Stimulated activated effector memory CD8-positive, alpha-beta T cell treated with anti-CD3 and anti-CD28 coated beads, Interleukin-12 subunit alpha, Interleukin-12 subunit beta, amount 100 ng/mL, for 72 hours (primary cell): Measurements from ENCODE around the gene SGMS2.

ENCODE experiments used
- ATAC-seq: fragments of 150-1000 bp; cut with Tn5 transposase; 2 replicates; pipeline ENCODE4 v1.10.0; 2021
- DNase-seq, 2 donors: peaks; one replicate each; pipeline ENCODE4 v3.0.0; 2021 to 2022; ENCODE audit warnings: low spot score in 2 of 2
- H3K27ac Mint-ChIP-seq: one replicate; pipeline ENCODE4 v1.8.0; 2022; ENCODE audit warnings: mild to moderate bottlenecking, mixed read lengths
- H3K36me3 Mint-ChIP-seq: one replicate; pipeline ENCODE4 v1.8.0; 2022; ENCODE audit warnings: mild to moderate bottlenecking, mixed read lengths
- H3K4me1 Mint-ChIP-seq: one replicate; pipeline ENCODE4 v1.8.0; 2022; ENCODE audit warnings: mixed read lengths
- H3K4me3 Mint-ChIP-seq: one replicate; pipeline ENCODE4 v1.8.0; 2022; ENCODE audit warnings: mild to moderate bottlenecking, mixed read lengths
- H3K9me3 Mint-ChIP-seq: one replicate; pipeline ENCODE4 v1.8.0; 2022; ENCODE audit warnings: mixed read lengths

Gene SGMS2

GRCh38 chr4:107815158-107815557, 9.6 kb upstream of the SGMS2 start:
- H3K9me3 Mint-ChIP-seq = no peaks in the 10 kb centered on the region
- H3K27ac Mint-ChIP-seq = no peak overlapping the region
- DNase-seq (no peak), ATAC-seq (no peak)
- no peak overlapping the region for H3K4me3 Mint-ChIP-seq
- H3K4me1 Mint-ChIP-seq = no peaks in the 10 kb centered on the region
- H3K36me3 Mint-ChIP-seq = no peaks in the 10 kb centered on the region

- Mint-ChIP-seq H3K36me3 (no peaks in the 10 kb centered on the region), H3K4me3 (no peak overlapping the region), H3K9me3 (no peaks in the 10 kb centered on the region), H3K27ac (no peak overlapping the region), H3K4me1 (no peaks in the 10 kb centered on the region)
- ATAC-seq = peak; percentile 35
- no peak for DNase-seq
Observed at GRCh38 chr4:107818301-107818910, 6.3 kb upstream of the SGMS2 start.

- H3K27ac Mint-ChIP-seq = no peak overlapping the region
- H3K36me3 Mint-ChIP-seq = no peaks in the 10 kb centered on the region
- H3K4me3 Mint-ChIP-seq = peak overlapping the region; percentile 72
- no peaks in the 10 kb centered on the region for H3K9me3 Mint-ChIP-seq
- no peak for DNase-seq
- no peak for ATAC-seq
- peaks cover 13% of the 10 kb centered on the region for H3K4me1 Mint-ChIP-seq
Observed at GRCh38 chr4:107823870-107824349, 822 bp upstream of the SGMS2 start.

- peaks cover 13% of the 10 kb centered on the region for H3K4me1 Mint-ChIP-seq
- ATAC-seq (peak; percentile 29), DNase-seq (peak; percentile 5 to 50)
- H3K36me3 Mint-ChIP-seq = no peaks in the 10 kb centered on the region
- peak overlapping the region; percentile 72 for H3K4me3 Mint-ChIP-seq
- no peak overlapping the region for H3K27ac Mint-ChIP-seq
- H3K9me3 Mint-ChIP-seq = no peaks in the 10 kb centered on the region
Observed at GRCh38 chr4:107825072-107825824, 516 bp downstream of the SGMS2 start.

- Mint-ChIP-seq H3K4me1 (peaks cover 13% of the 10 kb centered on the region), H3K4me3 (no peak overlapping the region), H3K27ac (no peak overlapping the region), H3K9me3 (no peaks in the 10 kb centered on the region), H3K36me3 (no peaks in the 10 kb centered on the region)
- DNase-seq = no peak
- no peak for ATAC-seq
Observed at GRCh38 chr4:107826421-107826980, 1.8 kb downstream of the SGMS2 start.

DNA sequence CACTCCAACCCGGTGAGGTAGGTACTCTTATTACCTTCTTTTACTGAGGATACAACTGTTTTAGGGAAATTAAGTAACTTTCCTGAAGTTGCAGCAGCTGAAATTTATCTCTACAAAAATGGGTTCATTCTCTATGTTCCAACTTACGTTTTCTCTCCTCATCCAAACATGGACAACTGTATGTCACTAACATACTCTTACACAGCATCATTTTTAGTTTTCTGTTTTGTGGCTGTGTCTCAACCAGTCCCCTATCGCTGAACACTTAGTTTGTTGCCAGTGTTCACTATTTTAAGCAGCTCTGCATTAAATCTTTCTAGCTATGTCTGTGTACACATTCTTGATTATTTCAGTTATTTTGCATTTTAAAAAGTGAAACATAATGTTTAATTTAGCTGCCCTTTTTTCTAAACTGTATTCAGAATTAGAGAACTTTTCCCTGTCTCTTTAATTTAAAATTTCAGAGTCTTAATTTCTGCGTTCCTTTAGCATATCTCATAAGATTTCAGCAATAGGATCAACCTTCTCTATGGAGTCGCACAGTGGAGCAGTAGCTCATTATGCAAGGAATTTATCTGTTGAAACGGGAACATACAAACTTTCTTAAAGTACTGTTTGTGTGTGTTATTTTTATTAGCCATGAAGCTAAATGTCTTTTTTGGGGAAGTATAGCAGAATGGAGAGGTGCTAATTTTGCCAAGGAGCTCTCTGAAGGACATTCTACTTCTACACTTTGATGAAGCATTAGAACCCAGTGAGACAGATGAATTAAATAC, 3.8 kb downstream of the SGMS2 start:
- Mint-ChIP-seq H3K36me3 (no peaks in the 10 kb centered on the region), H3K9me3 (no peaks in the 10 kb centered on the region), H3K4me1 (peaks cover 13% of the 10 kb centered on the region), H3K27ac (no peak overlapping the region), H3K4me3 (no peak overlapping the region)
- ATAC-seq (no peak), DNase-seq (no peak)

DNA sequence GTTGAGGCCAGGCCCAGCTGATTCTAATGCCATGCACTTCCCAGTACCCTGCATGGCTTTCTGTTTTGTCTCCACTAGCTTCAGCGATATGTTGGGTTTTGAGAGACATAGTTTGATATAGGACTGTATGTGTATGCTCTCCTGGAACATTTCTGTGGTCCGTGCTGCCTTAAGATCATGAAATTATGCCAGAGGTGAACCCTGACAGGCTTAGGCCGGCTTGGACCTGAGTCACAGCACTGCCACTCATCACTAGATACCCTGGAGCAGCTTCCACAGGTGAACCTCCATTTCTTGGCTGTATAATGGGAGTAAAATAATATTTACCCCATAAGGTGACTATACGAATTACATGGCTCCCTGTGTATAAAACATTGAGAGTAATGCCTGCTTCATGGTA, 6.4 kb downstream of the SGMS2 start:
- no peak for ATAC-seq
- Mint-ChIP-seq H3K4me1 (no peaks in the 10 kb centered on the region), H3K27ac (no peak overlapping the region), H3K4me3 (no peak overlapping the region), H3K36me3 (no peaks in the 10 kb centered on the region), H3K9me3 (no peaks in the 10 kb centered on the region)
- no peak for DNase-seq

DNA sequence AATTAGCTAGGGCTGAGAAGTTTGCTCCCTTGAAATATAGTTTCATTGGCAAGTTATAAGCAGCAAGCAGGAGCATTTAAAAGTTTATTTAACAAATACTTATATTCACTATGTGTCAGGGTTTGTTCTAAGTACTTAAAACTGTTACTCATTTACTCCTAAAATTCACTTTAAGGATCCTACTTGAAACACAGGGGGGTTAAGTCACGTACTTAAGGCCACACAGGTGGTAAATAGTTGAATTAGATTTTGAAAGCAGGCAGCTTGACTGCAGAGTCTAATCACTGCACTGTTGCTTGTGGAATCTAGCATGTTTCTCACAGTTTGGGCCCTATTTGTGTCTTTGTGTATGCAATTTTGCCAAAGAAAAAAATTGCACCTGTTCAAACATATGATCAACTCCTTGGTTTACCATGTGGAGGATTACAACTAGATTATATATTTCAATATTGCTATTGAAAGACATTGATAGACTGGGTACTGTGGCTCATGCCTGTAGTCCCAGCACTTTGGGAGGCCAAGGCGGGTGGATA, 7.6 kb downstream of the SGMS2 start:
- Mint-ChIP-seq H3K4me1 (no peaks in the 10 kb centered on the region), H3K27ac (no peak overlapping the region), H3K9me3 (no peaks in the 10 kb centered on the region), H3K36me3 (no peaks in the 10 kb centered on the region), H3K4me3 (no peak overlapping the region)
- DNase-seq (no peak), ATAC-seq (no peak)

DNA sequence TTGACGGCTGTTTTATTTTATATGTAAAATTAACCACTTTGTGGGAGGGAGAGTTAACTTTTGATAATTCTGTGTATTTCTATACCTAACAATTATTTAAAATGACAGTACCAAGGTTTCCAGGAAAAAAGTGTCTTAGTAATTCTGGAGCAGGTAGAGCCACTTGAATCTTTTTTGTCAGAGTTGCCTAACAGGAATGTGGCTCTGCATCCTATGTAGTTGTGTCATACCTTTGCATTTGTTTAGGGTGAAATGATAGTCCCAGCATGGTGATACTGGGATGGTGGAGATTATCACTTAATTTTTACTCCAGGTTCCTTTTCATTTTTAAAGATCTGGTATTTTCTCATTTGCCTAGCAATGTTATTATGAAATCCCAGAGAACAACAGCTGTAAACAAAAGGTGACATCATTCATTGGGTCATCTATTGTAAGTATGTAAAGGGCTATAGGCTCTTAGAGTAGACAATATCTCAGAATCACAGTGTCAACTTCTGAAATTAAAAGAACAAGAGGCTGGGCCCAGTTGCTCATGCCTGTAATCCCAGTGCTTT, 9.6 kb downstream of the SGMS2 start:
- Mint-ChIP-seq H3K27ac (no peak overlapping the region), H3K36me3 (no peaks in the 10 kb centered on the region), H3K9me3 (no peaks in the 10 kb centered on the region), H3K4me1 (no peaks in the 10 kb centered on the region), H3K4me3 (no peak overlapping the region)
- no peak for DNase-seq
- ATAC-seq = no peak

- DNase-seq (no peak), ATAC-seq (no peak)
- no peaks in the 10 kb centered on the region for H3K4me1 Mint-ChIP-seq
- no peaks in the 10 kb centered on the region for H3K9me3 Mint-ChIP-seq
- H3K27ac Mint-ChIP-seq = no peak overlapping the region
- H3K4me3 Mint-ChIP-seq = no peak overlapping the region
- no peaks in the 10 kb centered on the region for H3K36me3 Mint-ChIP-seq
Observed at GRCh38 chr4:107835406-107835805, 10.7 kb downstream of the SGMS2 start.

DNA sequence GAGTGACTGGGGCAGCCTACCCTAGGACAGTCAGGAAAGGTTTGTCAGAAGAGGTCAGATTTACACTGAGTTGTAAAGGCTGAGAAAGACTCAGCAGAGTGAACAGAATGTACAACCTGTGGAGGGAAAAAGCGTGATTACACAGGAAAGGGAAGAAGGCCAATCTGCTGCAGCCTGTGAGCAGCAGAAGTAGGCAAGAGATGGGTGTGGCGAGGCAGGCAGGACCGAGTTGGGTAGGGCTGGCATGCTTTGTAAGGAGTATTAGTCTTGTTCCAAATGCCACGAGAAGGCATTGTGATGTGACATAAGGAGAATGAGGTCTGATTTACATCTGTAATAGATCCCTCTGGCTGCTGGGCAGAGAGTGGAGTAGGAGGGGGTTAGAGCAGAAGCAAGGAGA, 12.6 kb downstream of the SGMS2 start:
- ATAC-seq = peak; percentile 21
- H3K9me3 Mint-ChIP-seq = no peaks in the 10 kb centered on the region
- no peaks in the 10 kb centered on the region for H3K36me3 Mint-ChIP-seq
- no peaks in the 10 kb centered on the region for H3K4me1 Mint-ChIP-seq
- no peak for DNase-seq
- H3K4me3 Mint-ChIP-seq = no peak overlapping the region
- no peak overlapping the region for H3K27ac Mint-ChIP-seq

- no peaks in the 10 kb centered on the region for H3K4me1 Mint-ChIP-seq
- ATAC-seq (no peak), DNase-seq (no peak)
- no peak overlapping the region for H3K27ac Mint-ChIP-seq
- no peak overlapping the region for H3K4me3 Mint-ChIP-seq
- H3K36me3 Mint-ChIP-seq = no peaks in the 10 kb centered on the region
- H3K9me3 Mint-ChIP-seq = no peaks in the 10 kb centered on the region
Observed at GRCh38 chr4:107837776-107838618, 13.3 kb downstream of the SGMS2 start.

GRCh38 chr4:107838861-107839565, 14.3 kb downstream of the SGMS2 start:
- ATAC-seq (no peak), DNase-seq (no peak)
- no peak overlapping the region for H3K27ac Mint-ChIP-seq
- H3K4me1 Mint-ChIP-seq = no peaks in the 10 kb centered on the region
- H3K9me3 Mint-ChIP-seq = no peaks in the 10 kb centered on the region
- H3K4me3 Mint-ChIP-seq = no peak overlapping the region
- no peaks in the 10 kb centered on the region for H3K36me3 Mint-ChIP-seq

GRCh38 chr4:107843391-107843790, 18.7 kb downstream of the SGMS2 start:
- Mint-ChIP-seq H3K4me1 (no peaks in the 10 kb centered on the region), H3K27ac (no peak overlapping the region), H3K9me3 (no peaks in the 10 kb centered on the region), H3K36me3 (no peaks in the 10 kb centered on the region), H3K4me3 (no peak overlapping the region)
- DNase-seq = no peak
- no peak for ATAC-seq
